MCF 10A (cell line): Measurements from ENCODE around the gene OPRD1. TPM values are rescaled to one million over a fixed set of nuclear protein-coding genes. Genes with fewer than 3 reads are reported as not detected.
"Not testable (repeated sequence)": the region's sequence is repeated elsewhere in the genome, so short reads cannot be mapped to it uniquely, and the experiment has no call there.

Experiments used
- BruUV-seq: library from RNA; stranded (reverse); fragments of 400-500 nt; replicated peaks from 2 replicates; lab custom pipeline; 2021; lab: Mats Ljungman, UMichigan
- CTCF ChIA-PET: fragments of 300-600 bp; sonication (Branson Sonifier 250); formaldehyde crosslinking; extraction: SDS; loops from one replicate; lab custom pipeline; 2021; ENCODE audit warnings: antibody characterized with exemption, inconsistent platforms; lab: Yijun Ruan, JAX
- POLR2A ChIA-PET: fragments of 300-600, 350-650 bp; sonication (Branson Sonifier 250); formaldehyde crosslinking; extraction: SDS; loops from one replicate; lab custom pipeline; 2020; ENCODE audit warnings: antibody characterized with exemption, inconsistent platforms; lab: Yijun Ruan, JAX
- DNase-seq: peaks from one replicate; pipeline ENCODE4 v3.0.0-alpha.2; 2018; ENCODE audit not compliant: unreplicated experiment
- H3K27ac Mint-ChIP-seq: one replicate; pipeline ENCODE4 v1.8.0; 2022; ENCODE audit warnings: mild to moderate bottlenecking, low read depth, mixed read lengths; ENCODE audit not compliant: unreplicated experiment
- H3K27me3 Mint-ChIP-seq: one replicate; pipeline ENCODE4 v1.8.0; 2022; ENCODE audit warnings: mixed read lengths; ENCODE audit not compliant: insufficient read depth, unreplicated experiment
- H3K36me3 Mint-ChIP-seq: one replicate; pipeline ENCODE4 v1.8.0; 2022; ENCODE audit warnings: mild to moderate bottlenecking, moderate library complexity, mixed read lengths; ENCODE audit not compliant: insufficient read depth, unreplicated experiment
- H3K4me1 Mint-ChIP-seq: one replicate; pipeline ENCODE4 v1.8.0; 2022; ENCODE audit warnings: mixed read lengths; ENCODE audit not compliant: insufficient read depth, unreplicated experiment
- H3K4me3 Mint-ChIP-seq: one replicate; pipeline ENCODE4 v1.8.0; 2022; ENCODE audit warnings: mild to moderate bottlenecking, moderate library complexity, mixed read lengths; ENCODE audit not compliant: unreplicated experiment
- H3K9me3 Mint-ChIP-seq: one replicate; pipeline ENCODE4 v1.8.0; 2022; ENCODE audit warnings: mixed read lengths; ENCODE audit not compliant: unreplicated experiment
- CTCF ChIP-seq: fragments of 200-600 bp; IDR thresholded peaks from one replicate; pipeline ENCODE4 v1.8.0; 2022; ENCODE audit warnings: antibody characterized with exemption, mild to moderate bottlenecking; ENCODE audit not compliant: unreplicated experiment
- intact Hi-C: fragments of 100-400 bp; cut with micrococcal nuclease; formaldehyde crosslinking; loops from 2 replicates; pipeline ENCODE4 v1.14.1; 2022
- total RNA-seq: library from RNA; stranded (reverse); gene quantifications from 2 replicates; pipeline ENCODE4 v1.2.3, GENCODE V29; 2022

OPRD1 gene
- total RNA-seq, 1 experiment from 2014 or later: not detected

- CTCF ChIA-PET: no interaction called here
- no TSS peak for BruUV-seq
- no peak overlapping the region for H3K27ac Mint-ChIP-seq
- no peak overlapping the region for H3K4me3 Mint-ChIP-seq
- H3K27me3 Mint-ChIP-seq: no peaks in the 10 kb centered on the region
- POLR2A ChIA-PET: no interaction called here
- no peak for DNase-seq
- H3K4me1 Mint-ChIP-seq: peaks cover 6% of the 10 kb centered on the region
- H3K36me3 Mint-ChIP-seq: no peaks in the 10 kb centered on the region
- intact Hi-C loops: no loop called here
- no peaks in the 10 kb centered on the region for H3K9me3 Mint-ChIP-seq
- no peak for TF ChIP-seq CTCF
Measured at GRCh38 chr1:28789412-28789811, 22.6 kb upstream of the OPRD1 start.

DNA sequence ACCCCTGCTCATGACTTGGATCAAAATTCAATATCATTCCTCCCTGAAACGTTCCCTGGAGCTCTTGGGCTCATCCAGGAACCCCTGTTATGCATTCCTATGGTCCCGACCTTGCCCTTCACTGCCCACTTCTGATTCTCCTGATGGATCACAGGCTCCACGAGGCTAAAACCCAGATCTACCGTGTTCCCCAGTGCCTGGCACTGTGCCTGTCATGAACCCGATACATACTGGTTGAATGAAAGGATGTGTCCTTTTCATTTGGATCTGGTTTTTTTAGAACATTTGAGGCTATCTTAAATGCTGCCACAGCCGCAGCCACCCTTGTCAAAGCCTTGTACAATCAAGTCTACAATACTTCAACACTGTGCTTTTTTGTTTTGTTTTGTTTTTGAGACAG, 22.2 kb upstream of the OPRD1 start:
- Mint-ChIP-seq H3K27ac (no peak overlapping the region), H3K36me3 (no peaks in the 10 kb centered on the region), H3K4me1 (peaks cover 6% of the 10 kb centered on the region), H3K9me3 (no peaks in the 10 kb centered on the region), H3K4me3 (no peak overlapping the region), H3K27me3 (no peaks in the 10 kb centered on the region)
- no peak for DNase-seq
- ChIA-PET POLR2A (no interaction called here), CTCF (no interaction called here)
- BruUV-seq: no TSS peak
- no peak for TF ChIP-seq CTCF
- intact Hi-C loops: no loop called here

- H3K4me1 Mint-ChIP-seq: no peaks in the 10 kb centered on the region
- no peak for DNase-seq
- no peaks in the 10 kb centered on the region for H3K36me3 Mint-ChIP-seq
- ChIA-PET CTCF (interaction anchor here (0.8 kb wide), 1 partner anchor 86 kb away, joined by 3 read pairs; no protein-coding TSS in a partner anchor), POLR2A (no interaction called here)
- H3K27ac Mint-ChIP-seq: no peak overlapping the region
- intact Hi-C loops: no loop called here
- no peak for TF ChIP-seq CTCF
- no peaks in the 10 kb centered on the region for H3K27me3 Mint-ChIP-seq
- BruUV-seq: no TSS peak
- no peaks in the 10 kb centered on the region for H3K9me3 Mint-ChIP-seq
- no peak overlapping the region for H3K4me3 Mint-ChIP-seq
Measured at GRCh38 chr1:28790377-28791035, 21.5 kb upstream of the OPRD1 start.

DNA sequence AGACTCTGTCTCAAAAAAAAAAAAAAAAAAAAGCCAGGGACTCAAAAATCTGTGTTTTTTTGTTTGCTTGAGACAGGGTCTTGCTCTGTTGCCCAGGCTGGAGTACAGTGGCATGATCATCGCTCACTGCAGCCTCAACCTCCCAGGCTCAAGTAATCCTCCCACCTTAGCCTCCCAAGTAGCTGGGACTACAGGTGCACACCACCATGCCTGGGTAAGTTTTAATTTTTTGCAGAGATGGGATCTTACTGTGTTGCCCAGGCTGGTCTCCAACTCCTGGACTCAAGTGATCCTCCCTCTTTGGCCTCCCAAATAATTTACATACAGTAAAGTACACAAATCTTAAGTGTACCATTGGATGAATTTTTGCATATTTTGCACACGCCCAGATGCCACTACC, 20.0 kb upstream of the OPRD1 start:
- POLR2A ChIA-PET: not testable (repeated sequence)

More for the DNA sequence above, 20.0 kb upstream of the OPRD1 start:
- H3K27me3 Mint-ChIP-seq: peaks cover 11% of the 10 kb centered on the region
- H3K36me3 Mint-ChIP-seq, H3K27ac Mint-ChIP-seq, DNase-seq, H3K4me3 Mint-ChIP-seq, H3K4me1 Mint-ChIP-seq, H3K9me3 Mint-ChIP-seq, BruUV-seq, intact Hi-C loops: not testable (repeated sequence)
- CTCF ChIA-PET: interaction anchor here (0.6 to 5.5 kb wide), 3 partner anchors 85 to 99 kb away, joined by 3 to 27 read pairs (median 3); no protein-coding TSS in a partner anchor
